GM18873 (cell line): ENCODE results near the gene PLCD3.

Source experiments
- ATAC-seq: cut with Tn5 transposase; IDR thresholded peaks from one replicate; pipeline ENCODE4 v1.9.1; 2021; ENCODE audit warnings: mild to moderate bottlenecking, moderate library complexity, moderate number of reproducible peaks; ENCODE audit not compliant: unreplicated experiment, low FRiP score

Gene PLCD3

GRCh38 chr17:45104497-45104896 is 27.8 kb downstream of the PLCD3 start:
- no peak for ATAC-seq

- ATAC-seq = no peak
Measured at GRCh38 chr17:45104029-45104428, 28.3 kb downstream of the PLCD3 start.

- ATAC-seq = no peak
Measured at GRCh38 chr17:45103269-45103795, 29.0 kb downstream of the PLCD3 start.

GRCh38 chr17:45102856-45103255 is 29.5 kb downstream of the PLCD3 start:
- no peak for ATAC-seq

- no peak for ATAC-seq
Measured at GRCh38 chr17:45101883-45102811, 30.2 kb downstream of the PLCD3 start.

GRCh38 chr17:45101546-45101882 is 30.8 kb downstream of the PLCD3 start:
- ATAC-seq = no peak

- no peak for ATAC-seq
Measured at GRCh38 chr17:45098869-45099616, 33.3 kb downstream of the PLCD3 start.

GRCh38 chr17:45098081-45098868 is 34.0 kb downstream of the PLCD3 start:
- ATAC-seq = no peak

GRCh38 chr17:45096926-45097325 is 35.4 kb downstream of the PLCD3 start:
- no peak for ATAC-seq

GRCh38 chr17:45096141-45096540 is 36.2 kb downstream of the PLCD3 start:
- no peak for ATAC-seq

- no peak for ATAC-seq
Measured at GRCh38 chr17:45093444-45094110, 38.7 kb downstream of the PLCD3 start.

- no peak for ATAC-seq
Measured at GRCh38 chr17:45092911-45093430, 39.3 kb downstream of the PLCD3 start.

GRCh38 chr17:45091778-45092425 is 40.4 kb downstream of the PLCD3 start:
- ATAC-seq = no peak

- ATAC-seq = no peak
Measured at GRCh38 chr17:45090711-45091110, 41.6 kb downstream of the PLCD3 start.

GRCh38 chr17:45088741-45089140 is 43.6 kb downstream of the PLCD3 start:
- ATAC-seq = no peak

- ATAC-seq = no peak
Measured at GRCh38 chr17:45087978-45088377, 44.3 kb downstream of the PLCD3 start.

GRCh38 chr17:45087504-45087975 is 44.8 kb downstream of the PLCD3 start:
- ATAC-seq = no peak

- no peak for ATAC-seq
Measured at GRCh38 chr17:45086865-45087503, 45.3 kb downstream of the PLCD3 start.

GRCh38 chr17:45086391-45086790 is 45.9 kb downstream of the PLCD3 start:
- ATAC-seq = no peak
